CD4-positive, alpha-beta memory T cell (primary cell): ENCODE measurements around the gene RASL10B. TPM values are rescaled to one million over a fixed set of nuclear protein-coding genes. Genes with fewer than 3 reads are reported as not detected.

Experiments
- CTCF ChIA-PET: fragments of 350-600 bp; sonication (Branson Sonifier 250); formaldehyde crosslinking; loops from one replicate; lab custom pipeline; 2021; ENCODE audit warnings: inconsistent platforms; ENCODE audit not compliant: partially characterized antibody; lab: Charles Lee
- POLR2A ChIA-PET: fragments of 350-600 bp; sonication (Branson Sonifier 250); formaldehyde crosslinking; loops from one replicate; lab custom pipeline; 2021; ENCODE audit not compliant: partially characterized antibody; lab: Charles Lee
- DNase-seq, 5 donors: peaks; one replicate each; pipeline versions ENCODE4 v3.0.0 to v3.0.0-alpha.2; 2020 to 2022; ENCODE audit warnings: mixed read lengths in 1 of 5
- H3K27ac ChIP-seq: one replicate; pipeline ENCODE4 v1.7.0; 2013; ENCODE audit warnings: low read depth, low read length
- H3K27me3 ChIP-seq: 2 replicates; pipeline ENCODE4 v1.7.0; 2013; ENCODE audit warnings: mild to moderate bottlenecking, low read length, moderate library complexity; ENCODE audit not compliant: insufficient read depth
- H3K36me3 ChIP-seq: 2 replicates; pipeline ENCODE4 v1.7.0; 2013; ENCODE audit warnings: mild to moderate bottlenecking, low read length, moderate library complexity; ENCODE audit not compliant: insufficient read depth
- H3K4me1 ChIP-seq: 2 replicates; pipeline ENCODE4 v1.7.0; 2013; ENCODE audit warnings: mild to moderate bottlenecking, low read length, moderate library complexity; ENCODE audit not compliant: insufficient read depth
- H3K4me3 ChIP-seq, 2 donors: one replicate each; pipeline ENCODE4 v1.7.0; 2013; ENCODE audit warnings: low read length in 2 of 2, mild to moderate bottlenecking in 1 of 2
- H3K9me3 ChIP-seq, 2 donors: one replicate each; pipeline ENCODE4 v1.7.0; 2013; ENCODE audit warnings: low read length in 2 of 2, control low read depth in 1 of 2; ENCODE audit not compliant: control insufficient read depth in 1 of 2
- H3K27ac Mint-ChIP-seq, 7 donors: one replicate each; pipeline ENCODE4 v1.8.0; 2020 to 2021; ENCODE audit warnings: mixed read lengths in 7 of 7, mild to moderate bottlenecking in 6 of 7, inconsistent platforms in 3 of 7, moderate library complexity in 3 of 7
- H3K27me3 Mint-ChIP-seq, 2 donors: one replicate each; pipeline ENCODE4 v1.8.0; 2020 to 2021; ENCODE audit warnings: mixed read lengths in 2 of 2
- H3K36me3 Mint-ChIP-seq, 2 donors: one replicate each; pipeline ENCODE4 v1.8.0; 2020 to 2021; ENCODE audit warnings: mixed read lengths in 2 of 2, inconsistent platforms in 1 of 2, mild to moderate bottlenecking in 1 of 2
- H3K4me1 Mint-ChIP-seq, 4 donors: one replicate each; pipeline ENCODE4 v1.8.0; 2020 to 2021; ENCODE audit warnings: mixed read lengths in 4 of 4, mild to moderate bottlenecking in 1 of 4
- H3K4me3 Mint-ChIP-seq, 8 donors: one replicate each; pipeline ENCODE4 v1.8.0; 2020 to 2021; ENCODE audit warnings: mixed read lengths in 8 of 8, mild to moderate bottlenecking in 7 of 8, moderate library complexity in 6 of 8, inconsistent platforms in 3 of 8
- H3K9me3 Mint-ChIP-seq, 8 donors: one replicate each; pipeline ENCODE4 v1.8.0; 2020 to 2021; ENCODE audit warnings: mixed read lengths in 8 of 8, mild to moderate bottlenecking in 5 of 8, inconsistent platforms in 3 of 8, moderate library complexity in 1 of 8
- intact Hi-C: fragments of 100-400 bp; cut with micrococcal nuclease; formaldehyde crosslinking; loops from one replicate; pipeline ENCODE4 v1.15.1; 2023
- polyA plus RNA-seq, 2 donors: library from polyadenylated mRNA; unstranded; fragments of 300-500 nt; fragmentation: Illumina TruSeq; gene quantifications; one replicate each; pipeline ENCODE4 v1.2.3, GENCODE V29; 2021
- total RNA-seq, 2 experiments: library from RNA; stranded (reverse); gene quantifications; one replicate each; pipeline ENCODE4 v1.2.3, GENCODE V29; 2021

RASL10B gene
- total and polyA plus RNA-seq, 4 experiments from 2014 or later: 0.15 TPM; not detected in 2

- H3K36me3 Mint-ChIP-seq: peaks cover 43 to 57% of the 10 kb centered on the region in 2 donors
- H3K4me1 ChIP-seq: peaks cover 12% of the 10 kb centered on the region
- H3K27ac ChIP-seq: no peak overlapping the region
- CTCF ChIA-PET: interaction anchor here (1.2 kb wide), 1 partner anchor 20 kb away, joined by 4 read pairs; no protein-coding TSS in a partner anchor
- POLR2A ChIA-PET: no interaction called here
- H3K27me3 Mint-ChIP-seq: no peaks in the 10 kb centered on the region
- H3K4me3 Mint-ChIP-seq: no peak overlapping the region
- peaks cover 27% of the 10 kb centered on the region for H3K36me3 ChIP-seq
- no peak overlapping the region for H3K4me3 ChIP-seq
- H3K9me3 Mint-ChIP-seq: no peaks in the 10 kb centered on the region
- no peak overlapping the region for H3K27ac Mint-ChIP-seq
- no peaks in the 10 kb centered on the region for H3K9me3 ChIP-seq
- H3K27me3 ChIP-seq: no peaks in the 10 kb centered on the region
- DNase-seq: no peak
- intact Hi-C loops: loop anchor here (10.0 kb wide), 1 partner anchor 62 kb away; no protein-coding TSS in a partner anchor
- H3K4me1 Mint-ChIP-seq: peaks cover 9 to 24% (median 12%) of the 10 kb centered on the region in 4 donors
Measured at GRCh38 chr17:35726953-35727460, 4.4 kb upstream of the RASL10B start.

DNA sequence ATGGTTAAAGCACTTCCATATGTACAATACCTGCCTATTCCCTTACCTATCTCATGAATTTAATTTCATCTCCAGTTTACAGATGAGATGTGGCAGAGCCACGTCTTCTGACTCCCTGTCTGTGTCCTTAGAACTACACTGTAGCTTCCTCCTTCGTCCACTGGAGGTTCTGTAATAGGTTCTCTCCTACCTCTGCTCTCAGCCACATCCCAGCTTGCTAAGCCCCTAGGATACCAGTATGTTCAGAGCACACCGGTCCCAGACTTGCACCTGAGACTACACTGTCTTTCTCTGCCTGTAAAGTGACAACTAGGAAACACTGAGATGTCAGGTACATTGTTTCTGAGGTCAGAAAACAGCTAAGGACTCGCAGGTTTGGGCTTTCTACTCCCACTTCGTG is 3.8 kb upstream of the RASL10B start:
- Mint-ChIP-seq H3K9me3 (no peaks in the 10 kb centered on the region), H3K4me1 (peaks cover 9 to 30% (median 15%) of the 10 kb centered on the region in 4 donors), H3K27me3 (no peaks in the 10 kb centered on the region), H3K4me3 (no peak overlapping the region), H3K27ac (peak overlapping the region in 2 of 7 donors; percentile 14 to 40), H3K36me3 (peaks cover 43 to 54% of the 10 kb centered on the region in 2 donors)
- no peak for DNase-seq
- no peak overlapping the region for H3K4me3 ChIP-seq
- no peaks in the 10 kb centered on the region for H3K9me3 ChIP-seq
- H3K27me3 ChIP-seq: no peaks in the 10 kb centered on the region
- peaks cover 27% of the 10 kb centered on the region for H3K36me3 ChIP-seq
- H3K4me1 ChIP-seq: peaks cover 12% of the 10 kb centered on the region
- intact Hi-C loops: loop anchor here (10.0 kb wide), 1 partner anchor 63 kb away; no protein-coding TSS in a partner anchor
- no peak overlapping the region for H3K27ac ChIP-seq
- CTCF ChIA-PET: interaction anchor here (1.2 kb wide), 1 partner anchor 20 kb away, joined by 4 read pairs; no protein-coding TSS in a partner anchor
- POLR2A ChIA-PET: no interaction called here

DNA sequence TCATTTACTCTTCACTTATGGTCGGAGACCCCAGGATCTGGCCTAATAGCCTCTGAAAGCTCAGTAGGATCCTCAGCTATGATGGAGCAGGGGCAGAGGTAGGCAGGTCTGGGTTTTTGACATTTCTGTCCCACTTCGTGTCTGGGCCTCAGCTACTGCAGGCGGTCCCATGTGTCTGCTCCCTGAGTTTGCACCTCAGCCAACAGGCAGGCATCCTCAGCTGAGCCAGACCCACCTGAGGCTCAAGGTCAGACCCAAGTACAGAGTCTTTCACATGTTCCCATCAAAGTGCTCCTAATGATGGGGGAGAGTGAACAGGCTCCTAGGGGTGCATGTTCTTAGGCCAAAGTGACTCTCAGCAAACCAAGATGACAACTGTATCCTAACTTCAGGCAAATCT is 2.9 kb upstream of the RASL10B start:
- Mint-ChIP-seq H3K27me3 (no peaks in the 10 kb centered on the region), H3K27ac (no peak overlapping the region), H3K9me3 (no peaks in the 10 kb centered on the region), H3K4me3 (no peak overlapping the region), H3K36me3 (peaks cover 36 to 45% of the 10 kb centered on the region in 2 donors), H3K4me1 (peaks cover 9 to 32% (median 18%) of the 10 kb centered on the region in 4 donors)
- H3K4me1 ChIP-seq: peaks cover 12% of the 10 kb centered on the region
- ChIA-PET POLR2A (no interaction called here), CTCF (interaction anchor here (1.0 kb wide), 1 partner anchor 35 kb away, joined by 5 read pairs; no protein-coding TSS in a partner anchor)
- intact Hi-C loops: loop anchor here (10.0 kb wide), 1 partner anchor 64 kb away; no protein-coding TSS in a partner anchor
- no peaks in the 10 kb centered on the region for H3K27me3 ChIP-seq
- H3K9me3 ChIP-seq: no peaks in the 10 kb centered on the region
- DNase-seq: no peak
- no peak overlapping the region for H3K4me3 ChIP-seq
- H3K27ac ChIP-seq: no peak overlapping the region
- peaks cover 25% of the 10 kb centered on the region for H3K36me3 ChIP-seq

- ChIA-PET CTCF (no interaction called here), POLR2A (interaction anchor here (0.6 to 2.0 kb wide), 2 partner anchors 79 to 273 kb away, joined by 4 to 8 read pairs; partner anchors contain the start of gene TAF15)
- H3K9me3 Mint-ChIP-seq: no peaks in the 10 kb centered on the region
- no peak for DNase-seq
- Histone ChIP-seq H3K27ac (no peak overlapping the region), H3K4me3 (no peak overlapping the region), H3K36me3 (peaks cover 16% of the 10 kb centered on the region), H3K27me3 (no peaks in the 10 kb centered on the region), H3K4me1 (peaks cover 12% of the 10 kb centered on the region), H3K9me3 (no peaks in the 10 kb centered on the region)
- H3K36me3 Mint-ChIP-seq: peaks cover 28 to 36% of the 10 kb centered on the region in 2 donors
- no peaks in the 10 kb centered on the region for H3K27me3 Mint-ChIP-seq
- intact Hi-C loops: loop anchor here (10.0 kb wide), 1 partner anchor 65 kb away; no protein-coding TSS in a partner anchor
- peak overlapping the region in 1 of 7 donors; percentile 43 for H3K27ac Mint-ChIP-seq
- peaks cover 9 to 32% (median 18%) of the 10 kb centered on the region in 4 donors for H3K4me1 Mint-ChIP-seq
- peak overlapping the region in 1 of 8 donors; percentile 39 for H3K4me3 Mint-ChIP-seq
Measured at GRCh38 chr17:35729405-35729833, 2.0 kb upstream of the RASL10B start.

- ChIA-PET POLR2A (interaction anchor here (0.9 to 2.0 kb wide), 3 partner anchors 17 to 168 kb away, joined by 3 to 8 read pairs (median 3); partner anchors contain the start of gene TAF15), CTCF (interaction anchor here (1.0 to 2.1 kb wide), 4 partner anchors 8 to 34 kb away, joined by 3 to 13 read pairs (median 5); no protein-coding TSS in a partner anchor)
- H3K36me3 ChIP-seq: peaks cover 5% of the 10 kb centered on the region
- H3K4me1 ChIP-seq: peaks cover 12% of the 10 kb centered on the region
- no peak overlapping the region for H3K4me3 ChIP-seq
- DNase-seq: no peak
- Mint-ChIP-seq H3K27ac (peak overlapping the region in 4 of 7 donors; percentile 5 to 44 (median 16)), H3K4me1 (peaks cover 9 to 32% (median 18%) of the 10 kb centered on the region in 4 donors), H3K36me3 (peaks cover 17 to 25% of the 10 kb centered on the region in 2 donors), H3K4me3 (peak overlapping the region; percentile 74 to 85 (median 78)), H3K9me3 (no peaks in the 10 kb centered on the region), H3K27me3 (no peaks in the 10 kb centered on the region)
- H3K27me3 ChIP-seq: no peaks in the 10 kb centered on the region
- H3K9me3 ChIP-seq: no peaks in the 10 kb centered on the region
- H3K27ac ChIP-seq: no peak overlapping the region
- intact Hi-C loops: no loop called here
Measured at GRCh38 chr17:35730400-35731005, 936 bp upstream of the RASL10B start.

GRCh38 chr17:35731917-35732805 is 722 bp downstream of the RASL10B start:
- intact Hi-C loops: no loop called here
- Mint-ChIP-seq H3K36me3 (peaks cover 9 to 15% of the 10 kb centered on the region in 2 donors), H3K27me3 (no peaks in the 10 kb centered on the region), H3K4me1 (peaks cover 9 to 32% (median 18%) of the 10 kb centered on the region in 4 donors), H3K9me3 (no peaks in the 10 kb centered on the region), H3K27ac (peak overlapping the region in 4 of 7 donors; percentile 22 to 51 (median 36)), H3K4me3 (peak overlapping the region; percentile 67 to 82 (median 74))
- H3K9me3 ChIP-seq: no peaks in the 10 kb centered on the region
- ChIA-PET POLR2A (interaction anchor here (1.4 kb wide), 1 partner anchor 15 kb away, joined by 3 read pairs; no protein-coding TSS in a partner anchor), CTCF (interaction anchor here (1.3 to 2.1 kb wide), 3 partner anchors 12 to 32 kb away, joined by 4 to 13 read pairs (median 4); no protein-coding TSS in a partner anchor)
- peaks cover 12% of the 10 kb centered on the region for H3K4me1 ChIP-seq
- H3K4me3 ChIP-seq: no peak overlapping the region
- H3K27ac ChIP-seq: no peak overlapping the region
- H3K36me3 ChIP-seq: no peaks in the 10 kb centered on the region
- no peaks in the 10 kb centered on the region for H3K27me3 ChIP-seq
- no peak for DNase-seq
